HUDEP-2 (cell line): ENCODE data around the gene SCAANT1.

ENCODE experiments used
- DNase-seq, 76 experiments: peaks; one replicate each; lab custom pipeline; 2025; ENCODE audit not compliant: unreplicated experiment in 76 of 76; lab: John Stamatoyannopoulos, UW

The SCAANT1 gene

GRCh38 chr3:63911873-63912767 lies at the start of gene SCAANT1:
TSS of gene SCAANT1 (minus strand) at chr3:63912383.
- peak in 74 of 76 experiments; percentile 11 to 86 (median 72) for DNase-seq

- peak in 19 of 76 experiments; percentile 4 to 44 (median 21) for DNase-seq
Measured at GRCh38 chr3:63961891-63962290, 49.7 kb upstream of the SCAANT1 start.

- peak in 17 of 76 experiments; percentile 5 to 57 (median 16) for DNase-seq
Measured at GRCh38 chr3:63960048-63960711, 48.0 kb upstream of the SCAANT1 start.

- no peak for DNase-seq
Measured at GRCh38 chr3:63959146-63959545, 47.0 kb upstream of the SCAANT1 start.

- no peak for DNase-seq
Measured at GRCh38 chr3:63955830-63956545, 43.8 kb upstream of the SCAANT1 start.

GRCh38 chr3:63955036-63955650 lies 43.0 kb upstream of the SCAANT1 start:
- no peak for DNase-seq

- no peak for DNase-seq
Measured at GRCh38 chr3:63954182-63954581, 42.0 kb upstream of the SCAANT1 start.

GRCh38 chr3:63952248-63952594 lies 40.0 kb upstream of the SCAANT1 start:
- peak in 7 of 76 experiments; percentile 14 to 38 (median 27) for DNase-seq

- DNase-seq, result no peak
Measured at GRCh38 chr3:63951492-63952247, 39.5 kb upstream of the SCAANT1 start.

GRCh38 chr3:63950698-63951097 lies 38.5 kb upstream of the SCAANT1 start:
- DNase-seq, result no peak

GRCh38 chr3:63949005-63949404 lies 36.8 kb upstream of the SCAANT1 start:
- DNase-seq, result no peak

GRCh38 chr3:63947594-63947993 lies 35.4 kb upstream of the SCAANT1 start:
- DNase-seq, result no peak

- DNase-seq, result no peak
Measured at GRCh38 chr3:63946753-63947152, 34.6 kb upstream of the SCAANT1 start.

GRCh38 chr3:63945558-63946096 lies 33.4 kb upstream of the SCAANT1 start:
- no peak for DNase-seq

GRCh38 chr3:63943678-63944077 lies 31.5 kb upstream of the SCAANT1 start:
- no peak for DNase-seq

- no peak for DNase-seq
Measured at GRCh38 chr3:63942528-63942927, 30.3 kb upstream of the SCAANT1 start.

- DNase-seq, result peak in 1 of 76 experiments; percentile 28
Measured at GRCh38 chr3:63940389-63940757, 28.2 kb upstream of the SCAANT1 start.

- DNase-seq, result peak in 6 of 76 experiments; percentile 6 to 55 (median 25)
Measured at GRCh38 chr3:63937661-63938651, 25.8 kb upstream of the SCAANT1 start.

GRCh38 chr3:63936925-63937324 lies 24.7 kb upstream of the SCAANT1 start:
- DNase-seq, result peak in 40 of 76 experiments; percentile 3 to 60 (median 27)
